Hippocampal formation (tissue), 2 donors: ENCODE data around the gene CD200R1L.

Experiments
- DNase-seq, 2 donors: peaks; one replicate each; lab custom pipeline; 2025; lab: John Stamatoyannopoulos, UW

The CD200R1L gene

GRCh38 chr3:112786881-112787579, 59.6 kb downstream of the CD200R1L start:
- DNase-seq = no peak

DNA sequence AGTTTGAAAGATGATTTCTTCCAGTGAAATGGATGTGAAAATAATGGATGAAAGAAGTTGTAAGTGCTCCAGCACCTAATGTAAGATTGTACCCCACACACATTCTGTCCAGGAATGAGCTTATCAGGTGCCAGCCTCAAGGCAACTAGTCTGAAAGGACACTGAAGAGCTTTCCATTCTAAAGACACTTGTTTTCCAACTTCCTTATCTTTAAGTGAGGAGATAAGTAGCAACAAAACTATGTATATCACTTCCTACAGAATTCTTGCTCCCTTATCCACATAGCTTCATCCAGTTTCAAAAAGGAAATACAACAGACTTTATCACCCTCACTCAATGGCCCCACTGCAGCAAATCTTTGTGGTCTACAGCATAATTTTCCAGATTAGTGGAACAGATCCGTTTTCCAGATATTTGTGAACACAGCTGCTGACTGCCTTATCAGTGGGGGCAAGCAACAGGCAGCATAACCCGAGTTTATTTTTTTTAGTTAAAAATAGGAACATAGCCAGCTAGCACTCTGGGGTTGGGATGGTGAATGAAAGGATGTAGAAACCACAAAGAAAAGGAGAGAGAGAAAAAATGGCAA, 60.6 kb downstream of the CD200R1L start:
- no peak for DNase-seq

GRCh38 chr3:112785321-112786001, 61.2 kb downstream of the CD200R1L start:
- no peak for DNase-seq

- no peak for DNase-seq
Measured at GRCh38 chr3:112782491-112782890, 64.2 kb downstream of the CD200R1L start.

DNA sequence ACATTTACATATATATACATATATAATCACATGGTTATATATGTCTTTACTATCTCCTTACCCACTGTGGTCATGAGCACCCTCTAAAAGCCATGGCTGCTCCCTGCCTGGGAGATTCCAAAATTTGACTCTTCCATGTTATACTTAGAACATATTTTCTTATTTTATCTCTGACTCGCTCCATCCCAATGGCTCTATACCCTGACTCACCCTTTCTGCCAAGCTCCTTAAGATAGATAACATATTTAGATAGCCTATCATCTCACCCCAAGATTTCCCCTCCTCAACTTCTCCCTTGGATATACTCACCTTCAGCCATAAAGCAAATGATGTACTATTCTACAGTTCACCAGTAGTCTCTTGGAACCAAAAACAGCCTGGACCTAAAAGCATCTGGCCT, 65.1 kb downstream of the CD200R1L start:
- no peak for DNase-seq

- DNase-seq = no peak
Measured at GRCh38 chr3:112779558-112780480, 66.8 kb downstream of the CD200R1L start.

DNA sequence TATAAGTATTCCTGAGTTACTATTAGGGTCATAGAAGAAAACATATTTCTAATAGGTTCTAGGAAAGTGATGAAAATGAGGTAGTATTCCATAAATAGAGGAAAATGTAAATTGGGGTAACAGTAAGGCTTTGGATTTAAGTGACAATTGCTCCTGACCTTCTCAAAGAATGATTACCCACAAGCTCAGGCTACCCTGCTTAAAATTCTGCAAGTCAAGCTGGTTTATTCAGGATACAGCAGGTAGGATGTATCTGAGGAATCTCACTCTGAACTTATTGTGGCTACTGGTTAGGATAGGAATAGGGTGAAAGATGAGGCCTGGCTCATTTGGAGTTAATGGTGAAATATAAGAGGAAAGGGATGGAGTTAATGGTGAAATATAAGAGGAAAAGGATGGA, 67.7 kb downstream of the CD200R1L start:
- no peak for DNase-seq

DNA sequence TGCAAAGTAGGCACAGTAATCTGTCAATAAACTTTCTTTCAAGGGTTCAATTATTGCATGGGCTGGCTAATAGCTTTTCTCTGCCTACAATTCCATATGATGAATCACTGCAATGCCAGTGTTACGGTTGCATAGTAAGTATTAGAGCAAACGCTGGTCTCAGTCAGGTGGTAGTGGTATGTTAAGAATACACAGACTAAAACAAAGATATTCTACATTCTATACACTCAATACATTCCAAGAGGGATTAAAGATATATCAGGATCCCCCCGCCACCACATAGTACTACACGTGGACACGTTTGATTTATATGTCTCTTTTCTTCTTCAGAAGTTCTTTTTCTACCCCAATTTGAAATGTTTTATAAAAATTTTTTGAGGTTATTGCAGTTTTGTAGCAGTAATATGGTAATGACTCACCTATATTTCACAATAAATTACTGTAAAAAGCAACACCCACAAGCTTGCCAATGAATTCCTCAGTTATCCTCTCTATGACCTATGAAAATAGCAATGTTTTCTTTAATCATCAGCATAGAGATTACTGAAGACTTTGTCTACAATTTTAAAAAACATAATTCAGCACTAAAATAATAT, 68.2 kb downstream of the CD200R1L start:
- DNase-seq = no peak

- DNase-seq = no peak
Measured at GRCh38 chr3:112777811-112778210, 68.9 kb downstream of the CD200R1L start.

- no peak for DNase-seq
Measured at GRCh38 chr3:112776836-112777235, 69.8 kb downstream of the CD200R1L start.

- no peak for DNase-seq
Measured at GRCh38 chr3:112776000-112776399, 70.7 kb downstream of the CD200R1L start.

- no peak for DNase-seq
Measured at GRCh38 chr3:112775011-112775742, 71.5 kb downstream of the CD200R1L start.

- DNase-seq = no peak
Measured at GRCh38 chr3:112774293-112774926, 72.3 kb downstream of the CD200R1L start.

DNA sequence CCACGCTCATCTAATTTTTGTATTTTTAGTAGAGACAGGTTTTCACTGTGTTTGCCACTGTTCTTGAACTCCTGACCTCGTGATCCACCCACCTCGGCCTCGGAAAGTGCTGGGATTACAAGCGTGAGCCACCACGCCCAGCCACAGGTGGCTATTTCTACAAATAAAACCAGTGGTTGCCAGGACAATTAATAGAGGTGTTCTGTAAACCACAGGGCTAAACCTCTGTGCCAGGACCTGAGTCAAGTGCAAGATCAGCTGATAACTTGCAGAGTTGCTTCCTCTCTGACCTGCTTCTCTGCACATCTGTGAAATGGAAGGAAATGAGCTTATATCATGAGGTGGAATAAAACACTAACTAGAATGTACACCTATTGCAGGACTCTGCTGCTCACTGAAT, 72.8 kb downstream of the CD200R1L start:
- no peak for DNase-seq

- DNase-seq = no peak
Measured at GRCh38 chr3:112770951-112771350, 75.7 kb downstream of the CD200R1L start.

- DNase-seq = no peak
Measured at GRCh38 chr3:112770032-112770626, 76.5 kb downstream of the CD200R1L start.

DNA sequence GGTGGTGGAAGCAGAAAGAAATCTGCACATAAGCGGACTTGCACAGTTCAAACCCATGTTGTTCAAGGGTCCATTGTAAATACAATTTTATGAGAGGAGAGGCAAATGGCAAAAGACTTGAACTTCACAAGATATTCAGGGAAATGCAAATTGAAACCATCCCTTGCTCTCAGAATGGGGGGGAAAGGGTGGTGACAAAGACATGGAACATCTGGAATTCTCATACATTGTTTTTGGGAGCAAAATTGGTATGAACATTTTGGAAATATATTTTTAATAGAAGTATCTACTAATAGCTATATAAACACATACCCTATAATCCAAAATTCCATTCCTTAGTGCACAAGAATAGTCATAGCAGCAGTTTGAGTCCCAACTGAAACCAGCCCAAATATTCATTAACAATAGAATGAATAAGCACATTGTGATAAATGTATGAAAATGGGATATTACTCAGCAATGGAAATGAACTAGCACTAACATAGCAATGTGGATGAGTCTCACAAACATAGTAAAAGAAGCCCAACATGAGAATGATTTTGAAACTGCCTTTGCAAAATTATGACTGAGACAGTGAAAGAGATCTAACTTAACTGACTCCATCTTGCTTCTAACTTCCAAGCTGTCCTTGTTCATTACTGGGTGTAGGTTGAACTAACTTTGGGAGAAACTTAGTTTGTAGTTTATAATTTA, 77.2 kb downstream of the CD200R1L start:
- DNase-seq = no peak

DNA sequence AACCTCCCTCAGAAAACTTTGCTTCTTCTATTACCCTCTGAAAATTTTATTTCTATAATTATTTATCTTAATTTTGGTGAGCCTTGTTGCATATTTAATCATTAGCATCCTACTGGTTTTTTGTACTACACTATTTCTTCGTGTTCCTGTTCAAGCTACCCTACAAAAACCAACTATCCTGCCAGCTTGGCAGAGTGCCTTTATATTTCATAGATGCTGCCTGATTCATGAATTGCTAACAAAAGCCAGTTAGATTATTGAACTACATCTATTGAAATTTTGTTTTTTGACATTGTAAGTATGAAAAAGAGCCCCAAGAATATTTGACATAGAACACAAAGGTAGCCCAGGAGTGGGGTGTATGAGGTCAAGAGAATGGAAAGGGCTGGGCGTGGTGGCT, 78.9 kb downstream of the CD200R1L start:
- DNase-seq = no peak

- no peak for DNase-seq
Measured at GRCh38 chr3:112767177-112767576, 79.5 kb downstream of the CD200R1L start.
